SIG-M5 treated with dmso at 0.1 percent for 504 hours (cell line): Measurements from ENCODE around the gene DNAH2.

ENCODE experiments used
- DNase-seq: peaks from one replicate; lab custom pipeline; 2025; ENCODE audit not compliant: unreplicated experiment; lab: John Stamatoyannopoulos, UW

Gene DNAH2, protein sequence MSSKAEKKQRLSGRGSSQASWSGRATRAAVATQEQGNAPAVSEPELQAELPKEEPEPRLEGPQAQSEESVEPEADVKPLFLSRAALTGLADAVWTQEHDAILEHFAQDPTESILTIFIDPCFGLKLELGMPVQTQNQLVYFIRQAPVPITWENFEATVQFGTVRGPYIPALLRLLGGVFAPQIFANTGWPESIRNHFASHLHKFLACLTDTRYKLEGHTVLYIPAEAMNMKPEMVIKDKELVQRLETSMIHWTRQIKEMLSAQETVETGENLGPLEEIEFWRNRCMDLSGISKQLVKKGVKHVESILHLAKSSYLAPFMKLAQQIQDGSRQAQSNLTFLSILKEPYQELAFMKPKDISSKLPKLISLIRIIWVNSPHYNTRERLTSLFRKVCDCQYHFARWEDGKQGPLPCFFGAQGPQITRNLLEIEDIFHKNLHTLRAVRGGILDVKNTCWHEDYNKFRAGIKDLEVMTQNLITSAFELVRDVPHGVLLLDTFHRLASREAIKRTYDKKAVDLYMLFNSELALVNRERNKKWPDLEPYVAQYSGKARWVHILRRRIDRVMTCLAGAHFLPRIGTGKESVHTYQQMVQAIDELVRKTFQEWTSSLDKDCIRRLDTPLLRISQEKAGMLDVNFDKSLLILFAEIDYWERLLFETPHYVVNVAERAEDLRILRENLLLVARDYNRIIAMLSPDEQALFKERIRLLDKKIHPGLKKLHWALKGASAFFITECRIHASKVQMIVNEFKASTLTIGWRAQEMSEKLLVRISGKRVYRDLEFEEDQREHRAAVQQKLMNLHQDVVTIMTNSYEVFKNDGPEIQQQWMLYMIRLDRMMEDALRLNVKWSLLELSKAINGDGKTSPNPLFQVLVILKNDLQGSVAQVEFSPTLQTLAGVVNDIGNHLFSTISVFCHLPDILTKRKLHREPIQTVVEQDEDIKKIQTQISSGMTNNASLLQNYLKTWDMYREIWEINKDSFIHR (N-terminal part only)

DNA sequence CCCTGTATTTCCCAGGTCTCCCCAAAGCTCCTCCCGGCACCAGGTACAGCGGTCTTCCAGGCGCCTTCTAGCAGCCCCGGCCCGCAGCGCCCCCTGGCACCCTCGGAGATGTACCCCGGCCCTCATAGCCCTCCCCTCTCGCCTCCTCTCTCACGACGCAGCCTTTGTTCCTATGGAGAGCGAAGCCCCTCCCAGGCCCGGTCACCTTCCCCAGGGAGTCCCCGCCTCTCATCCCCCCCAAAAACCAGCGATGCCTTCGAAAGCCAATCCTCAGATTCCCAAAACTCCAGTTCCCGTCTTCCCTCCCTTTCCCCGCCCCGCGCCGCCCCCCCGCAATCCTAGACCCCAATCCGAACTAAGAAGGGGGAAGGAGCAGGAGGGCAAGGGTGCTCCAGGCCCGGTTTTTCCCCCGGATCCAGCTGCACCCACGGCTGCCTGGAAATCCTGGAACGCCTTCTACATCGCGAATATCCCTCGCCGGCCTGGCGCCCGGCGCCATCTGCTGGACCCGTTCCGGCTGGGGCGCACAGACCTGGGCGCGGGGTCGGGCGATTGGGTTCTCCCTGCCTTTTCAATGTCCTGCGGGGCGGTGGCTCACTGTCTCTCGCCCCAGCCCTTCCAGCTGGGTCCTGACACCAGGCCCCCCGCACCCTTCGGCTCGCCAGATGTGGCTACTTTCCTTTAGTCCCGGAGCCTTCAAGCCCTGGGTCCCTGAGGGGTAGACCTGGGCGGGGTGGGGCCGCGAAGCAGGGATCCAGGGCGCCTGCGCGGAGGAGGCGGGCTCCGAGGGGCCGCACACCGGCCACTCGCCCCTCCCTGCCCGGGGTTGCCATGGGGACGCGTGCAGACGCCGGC lies at the start of gene DNAH2:
TSS of gene DNAH2 (plus strand) at position 844 of the 855 bp plus-strand sequence. CDS start 1,991 bp downstream, outside the sequence.
- peak; percentile 48 for DNase-seq

DNA sequence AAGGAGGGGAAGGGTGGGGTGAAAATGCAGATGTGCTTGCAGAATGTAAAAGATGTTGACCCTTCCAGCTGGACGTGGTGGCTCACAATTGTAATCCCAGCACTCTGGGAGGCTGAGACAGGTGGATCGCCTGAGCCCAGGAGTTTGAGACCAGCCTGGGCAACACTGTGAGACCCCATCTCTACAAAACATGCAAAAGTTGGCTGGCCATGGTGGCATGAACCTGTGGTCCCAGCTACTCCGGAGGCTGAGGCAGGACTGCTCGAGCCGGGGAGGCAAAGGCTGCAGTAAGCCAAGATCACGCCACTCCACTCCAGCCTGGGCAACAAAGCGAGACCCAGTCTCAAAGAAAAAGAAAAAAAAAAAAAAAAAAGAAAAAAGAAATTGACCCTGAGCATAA lies 49.1 kb upstream of the DNAH2 start:
- no peak for DNase-seq

DNA sequence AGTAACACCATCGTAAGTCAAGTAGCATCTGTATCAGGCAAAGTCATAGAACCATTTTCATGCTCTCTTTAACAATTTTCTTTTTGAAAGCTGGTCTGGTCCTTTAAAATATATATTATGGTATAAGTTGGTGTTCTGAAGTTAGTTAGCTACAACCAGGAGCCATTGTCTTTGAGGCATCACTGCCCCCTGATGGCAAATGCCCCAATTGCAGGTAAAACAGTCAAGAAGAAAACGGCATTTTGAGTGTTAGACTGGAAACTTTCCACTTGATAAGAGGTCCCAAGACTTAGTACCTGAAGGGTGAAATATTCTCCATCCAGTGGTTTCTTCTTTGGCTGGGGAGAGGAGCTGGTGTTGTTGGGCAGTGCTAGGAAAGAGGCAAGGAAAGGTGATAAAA lies 44.3 kb upstream of the DNAH2 start:
- peak; percentile 10 for DNase-seq

DNA sequence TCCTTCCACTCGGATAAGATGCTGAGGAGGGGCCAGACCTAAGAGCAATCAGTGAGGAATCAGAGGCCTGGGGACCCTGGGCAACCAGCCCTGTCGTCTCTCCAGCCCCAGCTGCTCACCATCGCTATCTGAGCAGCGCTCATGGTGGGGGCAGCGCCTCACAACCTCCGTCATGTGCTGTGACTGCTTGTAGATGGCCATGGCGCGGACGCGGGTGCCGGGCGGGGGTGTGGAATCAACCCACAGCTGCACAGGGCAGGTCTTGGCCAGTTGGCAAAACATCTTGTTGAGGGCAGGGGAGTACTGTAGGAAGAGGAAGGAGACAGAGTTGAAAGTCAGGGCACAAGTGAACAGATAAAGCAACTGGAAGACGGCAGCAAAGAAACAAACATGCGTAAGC lies 42.6 kb upstream of the DNAH2 start:
- no peak for DNase-seq

DNA sequence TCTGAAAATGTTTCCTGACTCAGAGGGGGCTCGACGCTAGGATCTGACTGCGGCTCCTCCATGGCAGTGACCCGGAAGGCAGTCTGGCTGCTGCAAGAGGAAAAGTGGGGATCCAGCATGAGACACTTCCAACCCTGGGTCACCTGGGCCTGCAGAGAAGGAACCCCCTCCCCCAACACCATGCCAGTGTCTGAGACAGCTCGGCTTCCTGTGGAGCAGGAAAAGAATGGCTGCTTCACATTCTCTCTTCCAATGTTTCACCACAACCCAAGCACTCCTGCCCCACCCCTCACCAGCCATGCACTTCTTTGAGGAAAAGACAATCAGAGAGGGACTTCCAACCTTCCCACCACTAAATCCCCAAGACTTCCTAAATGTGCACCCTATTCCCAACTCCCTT lies 41.0 kb upstream of the DNAH2 start:
- no peak for DNase-seq

DNA sequence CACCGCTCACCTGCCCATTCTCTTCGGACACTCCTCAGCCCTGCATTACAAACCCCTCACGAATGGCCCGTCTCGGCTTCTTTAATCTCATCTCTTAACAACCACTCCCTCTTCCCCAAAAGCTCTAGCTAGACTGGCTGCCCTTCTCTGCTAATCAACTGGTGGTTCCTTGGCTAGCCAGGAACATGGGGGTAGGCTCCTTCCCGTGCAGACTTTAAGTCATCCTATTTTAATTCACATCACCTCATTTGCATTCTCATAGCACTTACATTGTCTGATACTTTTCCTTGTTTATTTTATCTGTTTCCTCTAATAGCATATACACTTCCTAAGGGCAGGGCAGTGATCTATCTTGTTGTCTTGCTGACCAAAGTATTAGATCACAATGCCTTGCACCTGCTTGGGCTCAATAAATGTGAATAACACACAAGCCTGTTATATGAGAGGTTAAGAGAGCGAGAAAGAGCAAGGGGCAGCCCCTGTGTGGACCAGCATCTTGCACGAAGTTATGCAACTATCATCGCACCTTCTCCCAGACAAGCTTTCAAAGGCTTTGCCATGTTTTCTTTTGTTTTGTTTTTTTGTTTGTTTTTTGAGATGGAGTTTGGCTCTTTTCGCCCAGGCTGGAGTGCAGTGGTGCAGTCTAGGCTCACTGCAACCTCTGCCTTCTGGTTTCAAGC lies 40.0 kb upstream of the DNAH2 start:
- no peak for DNase-seq

DNA sequence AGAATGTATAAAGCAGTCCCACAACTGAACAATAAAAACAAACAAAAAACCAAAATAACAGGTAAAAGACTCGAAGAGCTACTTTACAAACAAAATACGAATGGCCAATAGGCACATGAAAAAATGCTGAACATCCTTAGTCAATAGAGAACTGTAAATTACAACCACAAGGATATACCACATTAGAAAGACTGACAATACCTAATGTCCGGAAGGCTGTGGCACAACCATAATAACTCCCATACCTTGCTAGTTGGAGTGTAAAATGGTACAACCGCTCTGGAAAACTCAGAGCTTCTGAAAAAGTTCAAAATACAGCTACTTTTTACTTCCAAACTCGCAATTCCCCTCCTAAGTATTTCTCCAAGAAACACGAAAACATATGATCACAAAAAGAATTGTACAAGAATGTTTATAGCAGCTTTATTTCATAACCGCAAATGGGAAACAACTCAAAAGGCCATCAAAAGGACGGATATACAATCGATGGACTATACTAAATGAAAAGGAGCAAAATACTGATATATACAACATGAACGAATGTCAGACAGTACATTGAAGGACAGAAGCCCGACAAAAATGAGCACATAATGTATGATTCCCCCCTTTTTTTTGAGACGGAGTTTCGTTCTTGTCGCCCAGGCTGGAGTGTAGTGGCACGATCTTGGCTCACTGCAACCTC lies 32.6 kb upstream of the DNAH2 start:
- DNase-seq = no peak

DNA sequence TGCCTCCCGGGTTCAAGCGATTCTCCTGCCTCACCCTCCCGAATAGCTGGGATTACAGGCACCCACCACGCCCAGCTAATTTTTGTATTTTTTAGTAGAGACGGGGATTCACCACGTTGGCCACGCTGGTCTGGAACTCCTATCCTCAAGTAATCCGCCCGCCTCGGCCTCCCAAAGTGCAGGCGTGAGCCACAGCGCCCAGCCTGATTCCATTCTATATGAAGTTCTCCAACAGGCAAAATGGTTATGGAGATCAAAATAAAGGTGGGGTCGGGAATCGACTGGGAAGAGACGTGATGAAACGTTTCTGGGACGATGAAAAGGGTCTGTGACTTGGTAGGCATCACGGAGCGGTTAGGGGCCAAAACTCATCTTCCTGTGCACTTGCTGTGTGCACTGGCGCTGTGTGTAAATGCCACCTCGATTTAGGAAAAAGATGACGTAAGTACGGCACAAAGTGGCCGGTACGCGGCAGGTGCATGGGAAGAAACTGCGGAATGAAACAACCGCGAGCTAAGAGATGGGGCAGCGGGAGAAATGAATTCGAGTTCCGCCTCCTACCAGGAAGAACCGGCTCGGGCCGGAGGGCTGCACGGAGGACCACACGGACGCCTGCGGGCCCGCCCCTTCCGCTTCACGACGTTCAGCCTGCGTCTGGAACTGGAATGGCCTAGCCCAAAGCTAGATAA lies 31.9 kb upstream of the DNAH2 start:
- DNase-seq = peak; percentile 89

DNA sequence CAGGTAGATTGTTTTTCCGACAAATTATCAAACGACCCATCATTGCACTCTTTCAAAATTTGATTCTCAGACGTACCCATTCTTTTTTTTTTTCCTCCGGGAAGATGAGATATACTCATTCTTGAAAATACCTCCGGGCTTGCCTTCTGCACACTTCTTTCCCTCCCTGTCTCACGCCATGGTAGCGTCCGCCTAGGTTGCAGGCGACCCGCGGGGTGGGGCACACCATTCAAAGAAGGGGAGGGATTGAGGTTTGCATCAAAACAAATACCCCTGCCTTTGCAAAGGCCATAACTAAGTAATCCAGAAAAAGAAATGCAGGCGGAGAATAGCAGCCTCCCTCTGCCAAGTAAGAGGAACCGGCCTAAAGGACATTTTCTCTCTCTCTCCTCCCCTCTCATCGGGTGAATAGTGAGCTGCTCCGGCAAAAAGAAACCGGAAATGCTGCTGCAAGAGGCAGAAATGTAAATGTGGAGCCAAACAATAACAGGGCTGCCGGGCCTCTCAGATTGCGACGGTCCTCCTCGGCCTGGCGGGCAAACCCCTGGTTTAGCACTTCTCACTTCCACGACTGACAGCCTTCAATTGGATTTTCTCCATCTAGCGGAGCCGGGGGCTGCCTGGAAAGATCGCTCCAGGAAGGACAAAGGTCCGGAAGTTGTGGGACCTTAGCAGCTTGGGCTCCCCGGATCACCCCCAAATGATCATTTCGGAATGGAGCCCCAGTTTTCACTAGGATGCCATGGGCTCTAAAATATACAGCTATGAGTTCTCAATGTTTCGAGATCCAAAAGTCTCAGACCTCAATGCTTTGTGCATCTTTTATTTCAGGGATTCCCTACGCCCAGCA lies 31.1 kb upstream of the DNAH2 start:
- DNase-seq = peak; percentile 92

DNA sequence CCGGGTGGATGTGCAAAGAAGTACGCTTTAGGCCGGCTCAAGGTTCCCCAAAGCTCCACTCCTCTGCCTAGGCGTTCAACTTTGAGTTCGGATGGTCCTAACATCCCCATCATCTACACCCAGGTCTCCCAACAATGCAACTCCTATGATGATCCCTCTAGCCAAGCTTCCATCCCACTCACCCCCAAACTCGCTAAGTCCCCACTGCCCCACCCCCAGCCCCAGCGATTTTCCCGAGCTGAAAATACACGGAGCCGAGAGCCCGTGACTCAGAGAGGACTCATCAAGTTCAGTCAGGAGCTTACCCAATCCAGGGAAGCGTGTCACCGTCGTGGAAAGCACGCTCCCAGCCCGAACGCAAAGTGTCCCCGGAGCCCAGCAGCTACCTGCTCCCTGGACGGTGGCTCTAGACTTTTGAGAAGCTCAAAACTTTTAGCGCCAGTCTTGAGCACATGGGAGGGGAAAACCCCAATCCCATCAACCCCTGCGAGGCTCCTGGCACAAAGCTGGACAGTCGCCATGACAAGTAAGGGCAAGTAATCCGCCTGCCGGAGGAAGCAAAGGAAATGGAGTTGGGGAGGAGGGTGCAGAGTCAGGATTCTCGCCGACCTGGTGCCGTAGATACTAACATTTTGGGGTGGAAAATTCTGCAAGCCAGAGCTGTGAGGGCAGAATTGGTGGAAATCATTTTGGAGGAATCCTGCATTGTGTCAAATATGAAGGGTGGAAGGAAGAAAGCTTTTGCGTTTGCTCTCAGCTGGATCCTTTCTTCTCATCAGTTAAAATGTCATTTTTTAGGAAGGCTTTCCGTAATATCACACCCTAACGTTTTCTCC lies 30.3 kb upstream of the DNAH2 start, which contains the start of gene TP53:
TSS of gene TP53 (minus strand) at position 419 of the 836 bp plus-strand sequence. CDS start 10,896 bp downstream, outside the sequence.
- peak; percentile 89 for DNase-seq

DNA sequence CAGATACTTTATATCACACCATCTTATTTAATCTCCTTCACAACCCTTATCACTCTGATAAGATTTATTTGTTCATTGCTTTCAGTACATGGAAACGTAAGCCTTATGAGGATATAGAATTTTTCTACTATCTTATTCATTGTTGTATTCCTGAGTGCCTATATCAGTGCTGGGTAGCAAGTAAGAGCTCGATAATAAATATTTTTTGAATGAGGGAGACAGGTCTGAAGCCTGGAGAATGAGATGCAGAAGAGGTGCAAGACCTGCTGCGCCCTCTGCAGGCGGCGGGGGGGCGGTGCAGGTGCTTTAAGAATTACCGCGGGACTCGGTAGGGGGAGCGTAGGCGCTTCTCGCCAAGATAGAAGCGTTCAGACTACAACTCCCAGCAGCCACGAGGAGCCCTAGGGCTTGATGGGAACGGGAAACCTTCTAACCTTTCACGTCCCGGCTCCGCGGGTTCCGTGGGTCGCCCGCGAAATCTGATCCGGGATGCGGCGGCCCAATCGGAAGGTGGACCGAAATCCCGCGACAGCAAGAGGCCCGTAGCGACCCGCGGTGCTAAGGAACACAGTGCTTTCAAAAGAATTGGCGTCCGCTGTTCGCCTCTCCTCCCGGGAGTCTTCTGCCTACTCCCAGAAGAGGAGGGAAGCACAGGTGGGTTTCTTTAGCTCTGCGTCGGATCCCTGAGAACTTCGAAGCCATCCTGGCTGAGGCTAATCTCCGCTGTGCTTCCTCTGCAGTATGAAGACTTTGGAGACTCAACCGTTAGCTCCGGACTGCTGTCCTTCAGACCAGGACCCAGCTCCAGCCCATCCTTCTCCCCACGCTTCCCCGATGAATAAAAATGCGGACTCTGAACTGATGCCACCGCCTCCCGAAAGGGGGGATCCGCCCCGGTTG lies 29.4 kb upstream of the DNAH2 start, which contains the start of gene WRAP53:
TSS of gene WRAP53 (plus strand) at position 570 of the 900 bp plus-strand sequence. CDS start at position 742, 172 bp downstream.
- DNase-seq = peak; percentile 96

DNA sequence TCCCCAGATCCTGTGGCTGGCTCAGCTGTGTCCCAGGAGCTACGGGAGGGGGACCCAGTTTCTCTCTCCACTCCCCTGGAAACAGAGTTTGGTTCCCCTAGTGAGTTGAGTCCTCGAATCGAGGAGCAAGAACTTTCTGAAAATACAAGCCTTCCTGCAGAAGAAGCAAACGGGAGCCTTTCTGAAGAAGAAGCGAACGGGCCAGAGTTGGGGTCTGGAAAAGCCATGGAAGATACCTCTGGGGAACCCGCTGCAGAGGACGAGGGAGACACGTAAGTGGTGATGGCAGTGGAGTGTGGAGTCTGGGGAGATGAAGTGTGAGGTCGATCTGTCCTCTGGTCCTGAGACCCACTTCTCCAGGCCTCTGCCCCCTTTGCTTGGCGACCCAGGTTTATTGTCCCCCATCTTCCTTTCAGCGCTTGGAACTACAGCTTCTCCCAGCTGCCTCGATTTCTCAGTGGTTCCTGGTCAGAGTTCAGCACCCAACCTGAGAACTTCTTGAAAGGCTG lies 28.7 kb upstream of the DNAH2 start:
- no peak for DNase-seq

DNA sequence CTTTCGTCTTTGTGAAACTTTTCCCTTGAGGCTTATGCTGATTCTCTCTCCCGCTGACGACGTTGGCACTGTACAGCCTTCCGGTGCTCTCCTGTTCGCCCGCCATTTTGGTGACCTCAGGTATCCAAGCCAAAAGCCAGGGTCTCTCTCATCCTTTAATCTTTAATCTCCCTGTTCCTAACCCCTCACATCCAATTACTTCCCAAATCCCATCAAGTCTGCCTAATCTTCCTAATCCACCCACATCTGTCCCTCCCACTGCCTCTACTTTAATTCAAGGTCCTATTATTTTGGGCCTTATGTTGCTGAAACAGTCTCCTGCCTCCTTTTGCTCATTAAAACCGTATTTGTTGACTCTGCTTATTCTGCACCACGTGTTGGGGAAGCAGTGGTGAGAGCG lies 22.0 kb upstream of the DNAH2 start:
- DNase-seq = no peak

DNA sequence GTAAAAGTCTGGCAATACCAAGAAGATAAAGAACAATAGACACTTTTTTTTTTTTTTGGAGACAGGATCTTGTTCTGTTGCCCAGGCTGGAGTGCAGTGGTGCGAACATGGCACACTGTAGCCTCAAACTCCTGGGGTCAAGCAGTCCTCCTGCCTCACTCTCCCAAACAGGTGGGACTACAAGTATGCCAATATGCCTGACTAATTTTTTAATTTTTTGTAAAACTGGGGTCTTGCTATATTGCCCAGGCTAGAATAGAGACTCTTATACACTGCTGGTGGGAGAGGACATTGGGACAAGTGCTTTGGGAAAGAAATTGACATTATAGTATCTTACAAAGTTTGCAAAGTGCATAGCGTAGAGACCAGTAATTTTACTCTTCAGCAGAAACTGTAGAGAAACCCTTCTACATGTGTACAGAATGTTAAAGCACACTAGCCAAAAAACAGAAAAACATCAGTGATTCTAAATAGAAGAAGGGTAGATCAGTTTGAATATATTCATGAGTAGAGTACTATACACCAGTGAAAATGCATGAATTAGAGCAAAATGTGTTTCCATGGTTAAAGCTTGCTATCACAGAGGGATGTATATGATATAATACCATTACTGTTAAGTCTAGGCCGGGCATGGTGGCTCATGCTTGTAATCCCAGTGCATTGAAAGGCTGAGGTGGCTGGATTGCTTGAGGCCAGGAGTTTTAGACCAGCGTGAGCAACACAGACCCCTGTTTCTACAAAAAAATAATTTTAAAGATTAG lies 19.5 kb upstream of the DNAH2 start:
- DNase-seq = no peak

DNA sequence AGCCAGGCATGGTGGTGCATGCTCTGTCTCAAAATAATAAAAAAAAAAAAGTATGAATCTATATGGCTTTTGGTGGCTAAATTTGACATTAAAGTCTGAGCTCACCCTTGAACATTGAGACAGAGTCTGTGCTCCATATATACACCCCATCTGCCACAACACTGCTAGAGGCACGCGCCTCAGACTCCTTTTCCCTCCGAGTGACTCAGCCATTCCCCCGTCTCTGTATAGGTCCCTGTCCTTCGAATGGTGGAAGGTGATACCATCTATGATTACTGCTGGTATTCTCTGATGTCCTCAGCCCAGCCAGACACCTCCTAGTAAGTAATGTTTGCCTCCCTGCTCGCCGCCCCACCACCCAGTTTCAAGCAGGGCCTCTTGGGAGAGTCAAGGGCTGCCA lies 17.0 kb upstream of the DNAH2 start:
- DNase-seq = no peak
